Glutamatergic neuron (in vitro differentiated cells): ENCODE data around the gene MMP2. TPM values are rescaled to one million over a fixed set of nuclear protein-coding genes. Genes with fewer than 3 reads are reported as not detected.

Experiments used
- DNase-seq: peaks from one replicate; pipeline ENCODE4 v3.0.0; 2022
- H3K27ac Mint-ChIP-seq: one replicate; pipeline ENCODE4 v1.8.0; 2020; ENCODE audit warnings: mild to moderate bottlenecking, mixed read lengths, inconsistent platforms; ENCODE audit not compliant: unreplicated experiment
- H3K27me3 Mint-ChIP-seq: one replicate; pipeline ENCODE4 v1.8.0; 2020; ENCODE audit warnings: mild to moderate bottlenecking, moderate library complexity, mixed read lengths, inconsistent platforms; ENCODE audit not compliant: unreplicated experiment
- H3K36me3 Mint-ChIP-seq: one replicate; pipeline ENCODE4 v1.8.0; 2020; ENCODE audit warnings: mild to moderate bottlenecking, mixed read lengths, inconsistent platforms; ENCODE audit not compliant: unreplicated experiment
- H3K4me1 Mint-ChIP-seq: one replicate; pipeline ENCODE4 v1.8.0; 2020; ENCODE audit warnings: mild to moderate bottlenecking, low read depth, mixed read lengths, inconsistent platforms; ENCODE audit not compliant: unreplicated experiment
- H3K4me3 Mint-ChIP-seq: one replicate; pipeline ENCODE4 v1.8.0; 2020; ENCODE audit warnings: mild to moderate bottlenecking, mixed read lengths, inconsistent platforms; ENCODE audit not compliant: unreplicated experiment
- H3K9me3 Mint-ChIP-seq: one replicate; pipeline ENCODE4 v1.8.0; 2020; ENCODE audit warnings: mild to moderate bottlenecking, moderate library complexity, mixed read lengths, inconsistent platforms; ENCODE audit not compliant: unreplicated experiment
- CTCF ChIP-seq: fragments of 200-600 bp; sonication (generic); IDR thresholded peaks from one replicate; pipeline ENCODE4 v1.5.0; 2021; ENCODE audit not compliant: partially characterized antibody, unreplicated experiment
- total RNA-seq: library from RNA; stranded (reverse); fragmentation: NEBNext Ultra II Directional; extraction: Animal tissue kit (Norgen Biotek cat#: 25700); gene quantifications from one replicate; pipeline ENCODE4 v1.2.1, GENCODE V29; 2021; ENCODE audit not compliant: unreplicated experiment

MMP2 gene
- total RNA-seq, 1 donor from 2014 or later = 7.0 TPM

GRCh38 chr16:55502801-55503366 lies 23.9 kb downstream of the MMP2 start:
- no peak for DNase-seq
- H3K4me1 Mint-ChIP-seq = peaks cover 11% of the 10 kb centered on the region
- no peaks in the 10 kb centered on the region for H3K36me3 Mint-ChIP-seq
- no peaks in the 10 kb centered on the region for H3K27me3 Mint-ChIP-seq
- H3K9me3 Mint-ChIP-seq = no peaks in the 10 kb centered on the region
- no peak overlapping the region for H3K27ac Mint-ChIP-seq
- H3K4me3 Mint-ChIP-seq = no peak overlapping the region
- no peak for TF ChIP-seq CTCF

GRCh38 chr16:55503726-55504550 lies 24.9 kb downstream of the MMP2 start:
- H3K4me3 Mint-ChIP-seq = no peak overlapping the region
- H3K4me1 Mint-ChIP-seq = peaks cover 11% of the 10 kb centered on the region
- TF ChIP-seq CTCF = no peak
- peaks cover 4% of the 10 kb centered on the region for H3K27me3 Mint-ChIP-seq
- H3K36me3 Mint-ChIP-seq = no peaks in the 10 kb centered on the region
- no peak overlapping the region for H3K27ac Mint-ChIP-seq
- H3K9me3 Mint-ChIP-seq = no peaks in the 10 kb centered on the region
- DNase-seq = no peak

GRCh38 chr16:55505333-55506015 lies 26.5 kb downstream of the MMP2 start:
- Mint-ChIP-seq H3K4me1 (peaks cover 10% of the 10 kb centered on the region), H3K36me3 (no peaks in the 10 kb centered on the region), H3K9me3 (no peaks in the 10 kb centered on the region), H3K4me3 (no peak overlapping the region), H3K27ac (no peak overlapping the region), H3K27me3 (peaks cover 8% of the 10 kb centered on the region)
- DNase-seq = no peak
- TF ChIP-seq CTCF = no peak

GRCh38 chr16:55506083-55506482 lies 27.1 kb downstream of the MMP2 start:
- H3K36me3 Mint-ChIP-seq = no peaks in the 10 kb centered on the region
- no peak for TF ChIP-seq CTCF
- H3K4me1 Mint-ChIP-seq = peaks cover 10% of the 10 kb centered on the region
- no peaks in the 10 kb centered on the region for H3K9me3 Mint-ChIP-seq
- peaks cover 8% of the 10 kb centered on the region for H3K27me3 Mint-ChIP-seq
- H3K27ac Mint-ChIP-seq = no peak overlapping the region
- no peak for DNase-seq
- no peak overlapping the region for H3K4me3 Mint-ChIP-seq
